HepG2 (cell line): ENCODE results near the gene TMEM170B. TPM values are rescaled to one million over a fixed set of nuclear protein-coding genes. Genes with fewer than 3 reads are reported as not detected.
A peak's percentile ranks its signal among the peaks of the same experiment; 100 is the strongest.

Experiments used
- ASH2L ChIP-seq: fragments of 300-600, 200-600 bp; sonication (generic); IDR thresholded peaks from 2 replicates; pipeline ENCODE4 v1.7.0; 2017; ENCODE audit warnings: low read depth, mild to moderate bottlenecking, moderate library complexity, mixed read lengths, low read length; ENCODE audit not compliant: insufficient read length
- ATRX ChIP-seq: sonication (generic); formaldehyde crosslinking; IDR thresholded peaks from 2 replicates; pipeline ENCODE4 v1.4.0; 2020; ENCODE audit warnings: missing genetic modification reagents, borderline replicate concordance
- BRCA1 ChIP-seq: sonication (generic); formaldehyde crosslinking; IDR thresholded peaks from 2 replicates; pipeline ENCODE4 v1.4.0; 2020; ENCODE audit warnings: missing genetic modification reagents
- FOXK1 ChIP-seq: sonication (generic); formaldehyde crosslinking; IDR thresholded peaks from 2 replicates; pipeline ENCODE4 v1.4.0; 2020; ENCODE audit warnings: low read depth, missing genetic modification reagents, borderline replicate concordance
- HOMEZ ChIP-seq: IDR thresholded peaks from 2 replicates; pipeline ENCODE4 v1.6.1; 2016; ENCODE audit warnings: low read depth
- HOXA7 ChIP-seq: sonication (generic); formaldehyde crosslinking; IDR thresholded peaks from 2 replicates; pipeline ENCODE4 v1.8.1; 2022; ENCODE audit warnings: mild to moderate bottlenecking, missing genetic modification reagents, moderate library complexity
- KMT2A ChIP-seq: sonication (generic); formaldehyde crosslinking; IDR thresholded peaks from 2 replicates; pipeline ENCODE4 v1.4.0; 2020; ENCODE audit warnings: missing genetic modification reagents
- POLR2AphosphoS2 ChIP-seq: IDR thresholded peaks from 2 replicates; pipeline ENCODE4 v1.6.1; 2011; ENCODE audit warnings: low read depth, low read length, improper control_type of control experiment
- PRPF4 ChIP-seq: fragments of 200-400 bp; formaldehyde crosslinking; IDR thresholded peaks from 2 replicates; pipeline ENCODE4 v1.6.1; 2016; ENCODE audit warnings: low read length, low read depth; ENCODE audit not compliant: poor library complexity, severe bottlenecking
- SMYD3 ChIP-seq: sonication (generic); formaldehyde crosslinking; IDR thresholded peaks from 2 replicates; pipeline ENCODE4 v1.8.1; 2023; ENCODE audit warnings: mild to moderate bottlenecking, missing genetic modification reagents
- SOX6 ChIP-seq, 2 experiments: fragments of 450-650 bp in 1 of 2; sonication (generic) in 1 of 2; formaldehyde crosslinking in 1 of 2; IDR thresholded peaks; 2 replicates each; pipeline versions ENCODE4 v1.4.0 to v1.6.1; 2017 to 2020; ENCODE audit warnings: antibody characterized with exemption in 1 of 2, mild to moderate bottlenecking in 1 of 2, missing genetic modification reagents in 1 of 2
- ZNF17 ChIP-seq: sonication (generic); formaldehyde crosslinking; IDR thresholded peaks from 2 replicates; pipeline ENCODE4 v1.5.0; 2020; ENCODE audit warnings: mild to moderate bottlenecking, missing genetic modification reagents
- ZNF318 ChIP-seq: sonication (generic); formaldehyde crosslinking; IDR thresholded peaks from 2 replicates; pipeline ENCODE4 v1.4.0; 2020; ENCODE audit warnings: mild to moderate bottlenecking, missing genetic modification reagents
- ZNF687 ChIP-seq: sonication (generic); formaldehyde crosslinking; IDR thresholded peaks from 2 replicates; pipeline ENCODE4 v1.5.1; 2020; ENCODE audit warnings: mild to moderate bottlenecking, missing genetic modification reagents, moderate library complexity
- ZNF709 ChIP-seq: sonication (generic); formaldehyde crosslinking; IDR thresholded peaks from 2 replicates; pipeline ENCODE4 v1.5.0; 2020; ENCODE audit warnings: mild to moderate bottlenecking, missing genetic modification reagents
- ZNF766 ChIP-seq: sonication (generic); formaldehyde crosslinking; IDR thresholded peaks from 2 replicates; pipeline ENCODE4 v1.5.0; 2020; ENCODE audit warnings: missing genetic modification reagents, borderline replicate concordance
- ZSCAN9 ChIP-seq: IDR thresholded peaks from 2 replicates; pipeline ENCODE4 v1.6.1; 2016; ENCODE audit warnings: borderline replicate concordance
- polyA plus RNA-seq, 8 experiments: library from polyadenylated mRNA; depleted of rRNA in 3 of 8; stranded (reverse) in 7 of 8; unstranded in 1 of 8; fragments of >200 nt; fragmentation: Illumina TruSeq in 4 of 8; extraction: Trizol in 4 of 8; gene quantifications; 2 replicates each; pipeline versions ENCODE4 v1.2.1 to v1.2.3, GENCODE V29; 2011 to 2016; ENCODE audit warnings: low read depth in 4 of 8, missing spikeins in 1 of 8, mixed read lengths in 1 of 8; ENCODE audit not compliant: insufficient read depth in 1 of 8
- total RNA-seq, 5 experiments: library from RNA; depleted of rRNA; stranded (reverse); fragments of >200 nt; fragmentation: Illumina TruSeq; extraction: Trizol; gene quantifications; 2 replicates each; pipeline ENCODE4 v1.2.3, GENCODE V29; 2016; ENCODE audit warnings: low read depth in 1 of 5

The TMEM170B gene
- total and polyA plus RNA-seq, 2 of the 13 experiments (the other 11 are each of a cell fraction or from before 2014, with no cell fraction given), result 3.3 to 9.4 TPM

- no peak for TF ChIP-seq KMT2A (CRISPR knock-in tag)
- no peak for TF ChIP-seq ZNF709 (CRISPR knock-in tag)
- TF ChIP-seq SMYD3, result no peak
- no peak for TF ChIP-seq ZNF17 (CRISPR knock-in tag)
- no peak for TF ChIP-seq POLR2AphosphoS2
- no peak for TF ChIP-seq SOX6 (IDR thresholded peaks at IDR 0.05)
- TF ChIP-seq SOX6 (CRISPR knock-in tag; IDR thresholded peaks at IDR 0.05), result peak; percentile 44; the same call in 1 of the 2 replicates
- TF ChIP-seq PRPF4, result no peak
- no peak for TF ChIP-seq ZNF766 (CRISPR knock-in tag)
- TF ChIP-seq ZNF318, result no peak
- TF ChIP-seq ZNF687, result no peak
- peak; percentile 64; the same call in 1 of the 2 replicates for TF ChIP-seq HOMEZ (CRISPR knock-in tag)
- peak; percentile 42 for TF ChIP-seq ASH2L
- no peak for TF ChIP-seq BRCA1 (CRISPR knock-in tag)
- no peak for TF ChIP-seq HOXA7 (CRISPR knock-in tag)
- no peak for TF ChIP-seq ZSCAN9 (CRISPR knock-in tag)
- TF ChIP-seq FOXK1, result peak; percentile 54; the same call in 1 of the 2 replicates
- TF ChIP-seq ATRX, result no peak
These were observed 3.0 kb upstream of the TMEM170B start (continued) for GRCh38 chr6:11534561-11534960.
